Fibroblast of villous mesenchyme (primary cell): ENCODE results near the gene LRSAM1. TPM values are rescaled to one million over a fixed set of nuclear protein-coding genes. Genes with fewer than 3 reads are reported as not detected.

Source experiments
- DNase-seq: peaks from one replicate; pipeline ENCODE4 v3.0.0-alpha.2; 2010; ENCODE audit warnings: low read depth
- H3K4me3 ChIP-seq: 2 replicates; pipeline ENCODE4 v1.5.1; 2011; ENCODE audit warnings: low read depth, mild to moderate bottlenecking, low read length
- CTCF ChIP-seq: IDR thresholded peaks from 2 replicates; pipeline ENCODE4 v1.5.1; 2012; ENCODE audit warnings: low read depth, mild to moderate bottlenecking, low read length; ENCODE audit not compliant: insufficient read depth
- total RNA-seq: library from RNA; depleted of rRNA; stranded (reverse); fragments of >200 nt; gene quantifications from 2 replicates; pipeline ENCODE4 v1.2.3, GENCODE V29; 2012

LRSAM1 gene
- total RNA-seq, 1 donor = 12.5 TPM

GRCh38 chr9:127438394-127438793, 12.9 kb upstream of the LRSAM1 start:
- H3K4me3 ChIP-seq = no peak overlapping the region
- TF ChIP-seq CTCF = no peak
- no peak for DNase-seq

- TF ChIP-seq CTCF = no peak
- DNase-seq = no peak
- no peak overlapping the region for H3K4me3 ChIP-seq
Observed at GRCh38 chr9:127444283-127444920, 6.9 kb upstream of the LRSAM1 start.

GRCh38 chr9:127444921-127445850, 6.1 kb upstream of the LRSAM1 start:
- no peak for DNase-seq
- TF ChIP-seq CTCF = no peak
- H3K4me3 ChIP-seq = no peak overlapping the region

- H3K4me3 ChIP-seq = no peak overlapping the region
- no peak for DNase-seq
- no peak for TF ChIP-seq CTCF
Observed at GRCh38 chr9:127445851-127446712, 5.2 kb upstream of the LRSAM1 start.

- no peak for DNase-seq
- H3K4me3 ChIP-seq = no peak overlapping the region
- no peak for TF ChIP-seq CTCF
Observed at GRCh38 chr9:127446713-127447415, 4.4 kb upstream of the LRSAM1 start.

- no peak overlapping the region for H3K4me3 ChIP-seq
- no peak for TF ChIP-seq CTCF
- peak; percentile 25 for DNase-seq
Observed at GRCh38 chr9:127447416-127448111, 3.7 kb upstream of the LRSAM1 start.
